DMS153 treated with DMSO at 0.1 percent for 48 hours (cell line): ENCODE measurements around the gene MAP3K4.
"Not testable (repeated sequence)": the region's sequence is repeated elsewhere in the genome, so short reads cannot be mapped to it uniquely, and the experiment has no call there.

Source experiments
- DNase-seq: peaks from one replicate; lab custom pipeline; 2025; ENCODE audit not compliant: unreplicated experiment; lab: John Stamatoyannopoulos, UW

Gene MAP3K4

DNA sequence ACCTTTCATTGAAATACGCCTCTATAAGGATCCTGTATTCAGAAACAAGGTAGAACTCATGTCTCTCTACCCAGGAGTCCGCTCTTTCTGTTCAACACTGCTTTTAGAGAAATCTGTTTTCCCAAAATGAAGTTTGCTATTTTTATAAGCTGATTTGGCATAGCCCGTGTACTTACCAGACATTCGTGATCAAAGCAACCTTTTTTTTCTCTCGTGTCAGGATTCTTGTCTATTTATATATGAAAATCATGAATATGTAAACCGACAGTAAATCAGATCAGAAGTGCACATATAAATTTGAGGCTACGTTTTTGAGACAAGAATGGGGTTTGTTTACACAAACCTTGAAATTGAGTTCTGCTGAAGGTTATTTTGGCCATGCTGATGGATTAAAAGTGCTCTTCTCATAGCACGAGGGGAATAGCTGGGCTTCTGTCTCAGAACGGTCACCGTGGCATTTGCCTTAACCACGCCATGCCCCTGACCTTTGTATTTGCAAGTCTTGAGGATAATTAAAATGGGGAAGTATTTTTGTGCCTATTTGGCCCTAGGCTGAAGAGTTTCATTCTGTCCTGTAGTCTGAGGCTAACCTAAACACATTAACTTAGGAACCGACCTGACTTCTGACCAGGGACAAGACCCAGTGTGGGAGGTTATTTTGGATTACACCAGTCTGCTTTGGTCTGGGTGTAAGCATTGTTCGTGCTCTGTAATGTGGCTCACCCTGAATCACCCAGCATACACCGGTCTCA, 118.6 kb downstream of the MAP3K4 start:
- DNase-seq, result no peak

DNA sequence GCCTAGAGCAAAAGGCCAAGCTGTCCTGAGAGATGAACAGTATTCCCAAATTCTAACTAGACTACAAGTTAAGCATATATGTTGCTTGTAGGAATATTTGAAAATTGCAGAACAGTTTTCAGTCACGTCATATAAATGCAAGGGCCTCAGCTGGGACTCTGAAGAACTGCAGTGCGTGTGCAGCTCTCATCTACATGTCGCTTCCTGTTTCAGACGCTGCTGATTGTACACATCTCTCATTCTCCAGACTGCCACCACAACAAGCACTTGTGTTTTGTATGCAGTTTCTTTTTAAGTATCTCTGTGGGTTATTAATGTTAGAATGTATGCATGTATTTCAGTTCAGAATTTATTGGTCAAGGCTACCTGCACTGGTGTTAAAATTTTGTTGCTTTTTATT, 119.7 kb downstream of the MAP3K4 start:
- no peak for DNase-seq

DNA sequence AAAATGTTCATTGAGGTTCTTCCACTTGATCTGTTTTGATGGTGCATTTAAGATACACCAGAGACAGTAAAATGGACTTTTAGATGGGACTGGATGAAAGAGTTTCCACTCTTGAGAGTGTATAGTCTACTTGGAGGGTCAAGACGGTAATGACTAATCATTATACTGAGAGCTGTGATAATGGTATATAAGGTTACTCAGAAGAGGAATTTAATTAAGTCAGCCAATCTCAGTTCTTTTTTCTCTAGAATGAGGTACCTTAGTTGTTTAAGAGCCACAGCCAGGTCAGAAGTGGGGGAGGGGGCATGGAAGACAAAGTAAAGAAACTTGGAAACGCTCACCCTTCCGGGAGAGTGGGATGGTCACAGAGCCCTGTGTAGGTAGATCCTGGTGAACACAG, 123.9 kb downstream of the MAP3K4 start:
- DNase-seq, result no peak

DNA sequence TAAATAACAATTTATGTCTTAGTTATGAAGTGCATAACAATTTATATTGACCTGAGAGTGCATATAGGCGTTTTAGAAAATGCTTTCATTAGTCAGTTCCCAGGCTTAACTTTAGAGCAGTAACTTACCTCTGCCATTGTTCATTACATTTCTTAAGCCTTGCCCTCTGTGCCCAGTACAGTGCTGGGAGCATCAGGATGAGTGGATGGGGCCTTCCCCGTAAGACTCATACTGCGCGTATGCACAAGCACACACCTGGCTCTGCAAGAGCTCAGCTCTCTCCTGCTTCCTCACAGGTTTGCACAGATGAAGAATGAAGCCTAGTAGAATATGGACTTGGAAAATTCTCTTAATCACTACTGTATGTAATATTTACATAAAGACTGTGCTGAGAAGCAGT, 125.0 kb downstream of the MAP3K4 start:
- no peak for DNase-seq

DNA sequence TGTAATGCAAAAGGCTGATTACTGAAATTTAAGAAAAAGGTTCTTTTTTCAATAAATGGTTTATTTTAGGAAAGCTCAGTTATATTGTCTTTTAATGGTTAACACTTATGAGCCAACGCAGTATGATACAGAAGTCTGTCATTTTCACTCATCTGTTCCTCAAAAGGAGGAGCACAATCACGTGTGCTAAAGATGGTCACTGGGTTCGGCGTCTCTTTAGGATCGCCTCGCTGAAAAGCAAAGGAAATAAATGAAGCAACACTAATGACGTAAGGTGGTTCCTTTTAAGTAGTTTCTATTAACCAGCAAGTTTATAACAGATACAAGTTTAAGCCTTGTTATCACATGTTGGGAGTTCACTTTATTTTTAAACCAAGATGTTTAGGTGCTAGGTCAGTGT, 125.7 kb downstream of the MAP3K4 start:
- no peak for DNase-seq

DNA sequence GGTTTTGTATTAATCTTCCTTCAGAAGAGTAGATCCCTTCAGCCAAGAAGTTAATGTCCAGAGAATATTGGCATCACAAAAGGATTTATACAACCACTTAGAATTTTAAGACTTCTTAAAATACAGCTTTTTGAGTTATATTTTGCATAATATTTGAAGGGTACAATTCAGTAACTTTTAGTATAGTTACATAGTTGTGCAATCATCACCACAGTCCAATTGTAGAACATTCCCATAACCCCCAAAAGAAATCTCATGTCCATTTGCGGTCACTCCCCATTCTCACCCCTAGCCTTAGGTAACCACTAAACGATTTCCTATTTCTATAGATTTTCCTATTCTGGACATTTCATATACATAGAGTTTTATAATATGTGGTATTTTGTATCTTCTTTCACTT, 126.4 kb downstream of the MAP3K4 start:
- no peak for DNase-seq

DNA sequence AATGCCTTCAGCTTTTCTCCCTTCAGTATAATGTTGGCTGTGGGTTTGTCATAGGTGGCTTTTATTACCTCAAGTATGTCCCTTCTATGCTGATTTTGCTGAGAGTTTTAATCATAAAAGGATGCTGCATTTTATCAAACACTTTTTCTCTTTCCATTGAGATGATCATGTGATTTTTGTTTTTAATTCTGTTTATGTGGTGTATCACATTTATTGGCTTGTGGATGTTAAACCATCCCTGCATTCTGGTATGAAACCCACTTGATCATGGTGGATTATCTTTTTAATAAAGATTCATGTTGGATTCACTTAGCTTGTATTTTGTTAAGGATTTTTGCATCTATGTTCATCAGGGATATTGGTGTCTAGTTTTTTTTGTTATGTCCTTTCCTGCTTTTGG, 131.8 kb downstream of the MAP3K4 start:
- not testable (repeated sequence) for DNase-seq

DNA sequence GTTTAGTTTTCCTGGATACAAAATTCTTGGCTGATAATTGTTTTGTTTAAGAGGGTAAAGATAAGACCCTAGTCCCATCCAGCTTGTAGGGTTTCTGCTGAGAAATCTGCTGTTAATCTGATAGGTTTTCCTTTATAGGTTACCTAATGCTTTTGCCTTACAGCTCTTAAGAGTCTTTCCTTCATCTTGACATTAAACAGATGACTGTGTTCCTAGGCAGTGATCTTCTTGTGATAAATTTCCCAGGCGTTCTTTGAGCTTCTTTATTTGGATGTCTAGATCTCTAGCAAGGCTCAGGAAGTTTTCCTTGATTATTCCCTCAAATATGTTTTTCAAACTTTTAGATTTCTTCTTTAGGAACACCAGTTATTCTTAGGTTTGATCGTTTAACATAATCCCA, 134.0 kb downstream of the MAP3K4 start:
- no peak for DNase-seq

DNA sequence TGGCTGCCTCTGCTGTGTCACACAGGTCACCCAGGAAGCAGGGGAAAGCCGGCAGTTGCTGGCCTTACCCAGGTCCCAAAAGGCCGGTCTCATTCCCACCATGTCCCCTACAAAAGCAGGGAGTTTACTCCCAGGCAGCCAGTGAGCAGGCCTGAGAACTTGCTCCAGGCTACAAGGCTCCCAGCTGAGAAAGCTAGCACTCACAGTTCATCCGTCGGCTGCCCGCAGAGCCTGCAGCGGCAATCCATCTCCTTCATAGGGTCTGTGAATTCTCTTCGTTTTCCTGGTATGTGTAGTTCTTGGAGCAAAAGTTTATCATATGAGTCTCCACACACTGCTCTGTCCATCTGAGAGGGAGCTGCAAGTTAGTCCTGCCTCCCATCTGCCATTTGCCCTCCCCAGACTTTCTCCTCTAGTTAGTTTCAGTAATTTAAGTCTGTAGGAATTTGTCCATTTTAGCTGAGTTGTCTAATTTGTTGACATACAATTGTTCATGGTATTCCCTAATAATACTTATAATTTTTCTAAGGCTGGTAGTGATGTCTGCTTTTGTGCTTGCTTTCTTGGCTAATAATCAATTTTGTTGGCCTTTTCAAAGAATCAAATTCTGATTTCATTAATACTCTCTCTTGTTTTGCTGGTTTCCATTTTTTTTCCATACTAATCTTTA, 135.6 kb downstream of the MAP3K4 start:
- DNase-seq, result no peak

DNA sequence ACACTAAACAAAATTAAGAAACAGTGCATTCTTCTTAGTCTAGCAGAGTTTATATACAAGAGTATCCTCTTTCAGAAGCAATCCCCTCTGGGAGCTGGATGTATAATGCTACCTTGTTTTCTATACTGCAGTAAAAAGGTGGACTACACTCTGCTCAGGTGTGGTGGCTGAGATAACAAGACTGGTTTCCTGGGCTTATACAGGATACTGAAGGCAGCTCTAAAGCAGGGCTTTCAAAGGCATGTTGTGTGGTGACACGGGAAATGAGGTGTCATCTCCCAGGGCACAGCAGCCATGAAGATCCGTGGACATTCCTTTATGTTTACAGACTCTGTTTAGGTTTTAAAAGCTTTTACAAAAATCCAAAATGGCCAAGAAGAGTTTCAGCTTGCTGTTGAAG, 136.7 kb downstream of the MAP3K4 start:
- no peak for DNase-seq

DNA sequence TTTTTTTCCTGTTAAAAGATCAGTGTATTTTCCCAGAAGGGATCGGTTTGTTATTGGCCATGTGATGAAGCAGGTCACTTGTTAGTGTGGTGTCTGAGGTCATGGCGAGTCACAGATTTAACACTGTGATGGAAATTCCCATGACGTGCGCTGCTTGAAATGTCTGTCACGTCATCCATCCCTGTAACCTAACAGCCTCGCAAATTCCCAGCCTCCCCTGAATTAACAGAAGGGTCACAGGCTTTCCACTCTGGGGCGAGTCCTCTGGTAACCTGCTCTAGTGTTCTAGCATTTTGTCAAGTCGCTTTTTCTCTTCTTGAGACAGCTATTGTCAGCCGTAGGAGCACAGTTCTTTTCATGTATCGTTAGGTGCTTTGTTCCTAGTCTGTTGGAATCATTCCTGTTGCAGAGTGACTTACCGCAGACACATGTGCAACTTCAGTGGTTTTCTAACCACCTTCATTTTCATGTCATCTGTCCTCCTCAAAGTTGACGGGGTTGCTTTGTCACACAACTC, 137.2 kb downstream of the MAP3K4 start:
- no peak for DNase-seq

DNA sequence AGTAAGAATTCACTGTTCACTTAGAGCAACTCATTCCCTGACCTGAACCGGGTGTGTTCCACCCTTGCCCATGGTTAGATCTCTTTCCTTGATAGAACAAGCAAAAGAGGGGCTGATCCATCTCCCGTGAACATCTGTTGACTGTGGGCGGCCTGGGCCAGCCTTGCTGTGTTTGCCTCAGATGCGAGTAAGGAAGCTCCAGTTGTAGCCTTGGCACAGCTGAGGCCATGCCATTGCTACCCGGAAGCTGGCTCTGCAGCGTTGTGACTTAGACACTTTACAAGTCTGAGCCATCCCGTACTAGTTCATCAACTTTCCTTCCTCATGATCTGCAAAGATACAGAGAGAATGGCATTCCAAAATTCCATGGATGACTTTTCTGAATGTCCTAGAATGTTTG, 139.0 kb downstream of the MAP3K4 start:
- DNase-seq, result no peak

DNA sequence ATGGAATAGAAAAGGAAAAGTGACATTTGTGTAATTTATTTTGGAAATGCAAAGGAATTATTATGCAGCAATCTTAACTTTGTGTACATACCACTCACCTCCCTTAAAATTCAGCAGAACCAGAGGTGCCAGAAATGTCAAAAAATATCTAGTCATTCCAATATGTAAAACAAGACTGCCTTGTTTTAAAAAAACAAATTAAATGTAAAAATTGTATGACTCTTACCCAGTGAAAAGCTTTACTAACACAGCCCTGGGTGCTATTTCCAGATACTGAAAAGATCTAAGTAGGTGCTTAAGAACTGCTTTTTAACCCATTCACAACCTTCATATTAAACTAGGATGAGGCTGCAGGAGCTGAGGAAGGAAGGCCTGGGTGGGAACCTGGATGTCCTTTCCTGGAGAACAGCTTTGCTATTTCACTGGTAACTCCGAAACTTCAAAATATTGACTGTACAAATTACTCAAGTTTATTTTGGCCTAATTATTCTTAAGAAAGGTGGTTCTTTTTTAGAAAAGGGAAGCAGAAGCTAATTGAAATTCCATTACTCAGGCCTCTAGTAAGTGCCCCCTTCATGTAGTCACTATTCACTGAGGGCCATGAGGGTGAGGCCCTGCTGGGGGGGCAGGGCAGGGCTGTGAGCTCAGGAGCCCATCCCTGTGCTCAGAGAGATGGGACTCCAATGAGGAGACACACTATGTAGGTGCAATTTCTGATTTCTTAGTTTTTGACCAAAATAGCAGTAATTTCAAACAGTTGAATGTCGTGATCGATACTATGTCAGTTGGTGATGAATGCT, 139.6 kb downstream of the MAP3K4 start:
- DNase-seq, result no peak

DNA sequence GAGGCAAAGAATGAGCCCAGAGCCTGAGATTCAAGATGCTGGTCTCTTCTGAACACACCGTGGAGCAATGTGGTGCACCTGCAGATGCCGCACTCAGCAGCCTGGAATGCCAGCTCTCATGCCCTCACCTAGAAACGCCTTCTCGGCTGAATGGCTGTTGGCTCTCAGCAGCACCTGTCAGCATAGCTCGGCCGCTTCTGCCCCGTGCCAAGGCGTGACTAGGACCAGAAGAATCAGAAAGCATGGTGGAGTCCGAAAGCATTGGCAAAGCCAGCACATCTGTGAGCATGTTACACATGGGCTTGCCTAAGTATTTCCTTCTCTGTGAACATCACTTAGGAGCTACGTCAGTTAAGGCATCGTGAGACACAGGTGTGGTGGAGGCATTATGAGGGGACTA, 140.8 kb downstream of the MAP3K4 start:
- no peak for DNase-seq

DNA sequence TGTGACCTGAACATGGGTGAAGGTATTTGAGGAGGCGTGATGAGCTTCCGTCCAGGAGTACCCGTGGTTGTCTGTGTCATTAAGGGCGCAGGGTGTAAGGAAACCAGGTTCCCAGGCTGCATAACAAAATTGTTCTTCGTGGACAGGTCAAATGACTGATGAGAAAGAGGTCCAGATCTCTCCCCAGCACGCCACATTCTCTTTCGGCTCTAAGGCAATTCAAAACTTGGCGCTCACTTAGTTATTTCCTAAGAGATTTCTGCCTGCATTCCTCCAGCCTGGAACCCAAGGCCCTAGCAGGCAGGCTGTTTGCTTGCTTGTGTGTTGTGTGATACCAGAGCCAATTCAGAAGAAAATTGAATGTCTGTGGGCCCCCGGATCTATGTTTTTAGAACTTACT, 142.4 kb downstream of the MAP3K4 start:
- DNase-seq, result no peak

DNA sequence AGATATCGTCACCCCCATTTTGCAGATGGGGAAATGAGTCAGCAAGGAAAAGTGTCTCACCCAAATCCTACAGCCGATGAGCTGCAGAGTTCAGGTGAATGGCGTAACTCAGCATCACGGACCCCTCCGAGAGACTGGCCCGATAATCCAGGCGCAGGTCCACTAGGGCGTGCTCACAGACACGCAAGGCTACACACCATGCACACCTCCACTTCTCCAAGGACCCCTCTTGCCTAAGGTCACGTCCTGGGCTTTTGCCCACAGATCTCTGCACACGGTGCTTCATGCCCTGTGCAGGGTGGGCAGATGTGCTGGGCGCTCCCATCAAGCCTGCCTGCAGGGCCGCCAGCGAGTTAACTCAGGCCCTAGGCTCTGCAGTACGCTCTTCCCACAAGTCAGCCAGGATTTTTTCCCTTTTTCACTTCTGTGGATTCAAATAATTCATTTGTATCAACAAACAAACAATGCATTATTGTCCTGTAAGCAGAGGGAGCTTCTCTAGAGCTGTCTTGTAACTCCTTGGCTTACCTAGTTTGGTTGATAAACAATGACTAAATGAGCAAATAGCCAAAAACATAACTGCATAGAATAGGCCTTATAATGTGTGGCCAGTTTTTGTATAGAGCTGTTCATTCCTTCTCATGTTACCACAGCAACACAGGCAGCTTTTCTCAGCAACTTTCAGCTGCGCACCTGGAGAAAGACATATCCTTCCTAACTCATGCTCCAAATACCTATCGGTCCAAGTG, 143.2 kb downstream of the MAP3K4 start:
- no peak for DNase-seq

DNA sequence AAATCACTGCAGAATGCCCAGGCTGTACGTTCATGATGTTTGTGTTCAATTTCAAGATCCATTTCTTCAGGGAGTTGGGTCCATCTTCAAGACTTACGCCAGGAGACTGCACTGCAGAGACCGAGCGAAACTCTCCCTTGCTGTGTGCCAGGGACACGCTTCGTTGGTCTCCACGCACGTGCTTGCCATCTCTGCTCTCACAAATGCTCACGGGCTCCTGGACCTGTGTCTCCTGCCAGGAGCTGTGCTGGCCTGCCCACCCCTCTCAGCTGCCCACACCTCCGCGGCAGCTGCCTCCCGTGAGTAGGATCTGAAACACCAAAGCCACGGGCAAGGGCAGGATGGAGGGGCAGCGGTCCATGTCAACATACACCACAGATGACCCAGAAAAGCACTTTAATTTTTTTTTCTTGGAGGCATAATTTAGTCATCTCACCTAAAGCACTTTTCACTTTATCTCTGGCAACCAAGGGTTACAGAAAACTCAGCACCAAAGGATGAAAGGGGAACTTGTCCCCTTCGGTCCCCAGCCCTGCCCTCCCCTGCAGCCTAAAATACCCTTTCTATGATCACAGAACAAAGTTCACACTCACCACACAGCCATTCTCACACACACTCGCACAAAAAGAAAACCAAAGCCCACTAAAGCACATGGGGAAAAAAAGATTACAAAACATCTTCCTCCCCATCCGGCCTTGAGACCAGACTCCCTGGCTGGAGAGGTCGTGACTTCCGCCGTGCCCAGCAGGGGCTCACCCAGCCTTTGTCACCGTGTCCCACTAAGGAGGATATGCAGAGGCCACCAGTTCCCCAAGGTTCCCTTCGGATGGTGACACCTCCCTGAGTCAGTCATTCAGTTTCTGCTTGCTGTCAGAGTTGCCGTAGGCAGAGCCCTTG, 144.4 kb downstream of the MAP3K4 start:
- no peak for DNase-seq

DNA sequence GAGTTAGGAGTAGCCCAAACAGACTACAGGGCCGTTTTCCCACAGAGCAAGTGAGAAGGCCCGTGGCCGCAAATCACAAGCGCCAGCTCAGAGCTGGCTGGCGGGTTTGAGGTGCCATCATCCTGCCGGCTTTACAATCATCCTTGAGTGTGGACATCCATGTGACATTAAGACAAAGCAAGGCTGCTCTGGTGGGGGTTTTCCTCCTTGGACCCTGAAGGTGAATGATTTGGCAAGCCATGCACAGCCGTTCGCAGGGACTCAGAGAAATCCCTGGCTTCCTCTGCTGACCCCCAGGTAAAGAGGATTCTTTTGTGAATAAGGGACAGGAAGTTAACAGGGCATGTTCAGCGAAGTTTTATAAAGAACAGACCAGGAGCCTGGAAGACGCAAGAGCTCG, 145.1 kb downstream of the MAP3K4 start:
- DNase-seq, result no peak

DNA sequence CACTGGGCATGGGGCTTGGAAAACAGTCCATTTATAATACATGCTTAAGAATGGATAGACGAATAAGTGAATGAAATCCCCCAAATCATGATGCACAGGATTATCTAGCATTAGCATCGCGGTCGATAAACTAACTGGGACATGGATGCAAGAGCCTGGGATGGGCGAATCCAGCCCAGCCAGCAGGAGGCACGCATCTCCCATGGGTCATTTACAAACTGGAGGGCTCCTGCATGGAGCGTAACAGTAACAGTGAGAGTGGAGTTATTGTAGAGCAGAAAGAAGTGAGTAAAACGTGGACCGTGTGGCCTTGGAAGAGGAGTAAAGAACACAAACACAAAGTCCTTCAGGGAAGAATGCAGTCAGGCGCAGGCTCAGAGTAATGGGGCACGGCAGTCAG, 145.8 kb downstream of the MAP3K4 start:
- no peak for DNase-seq
